Hindlimb muscle (tissue), 1 donor: Measurements from ENCODE around the gene TRIO. TPM values are rescaled to one million over a fixed set of nuclear protein-coding genes. Genes with fewer than 3 reads are reported as not detected.

Source experiments
- DNase-seq: peaks from one replicate; pipeline ENCODE4 v3.0.0-alpha.2; 2013
- polyA plus RNA-seq: library from polyadenylated mRNA; unstranded; fragments of 120-200 nt; gene quantifications from one replicate; pipeline ENCODE4 v1.2.1, GENCODE V29; 2013; ENCODE audit not compliant: insufficient read length

TRIO gene
- polyA plus RNA-seq, 1 donor = 181 TPM

- DNase-seq = no peak
Observed at GRCh38 chr5:14305045-14305444, 161.9 kb downstream of the TRIO start.

- DNase-seq = no peak
Observed at GRCh38 chr5:14306329-14306815, 163.2 kb downstream of the TRIO start.

- no peak for DNase-seq
Observed at GRCh38 chr5:14308384-14309154, 165.4 kb downstream of the TRIO start.

GRCh38 chr5:14309199-14309598 lies 166.1 kb downstream of the TRIO start:
- DNase-seq = no peak

GRCh38 chr5:14309878-14310531 lies 166.9 kb downstream of the TRIO start:
- no peak for DNase-seq

GRCh38 chr5:14310901-14311300 lies 167.8 kb downstream of the TRIO start:
- no peak for DNase-seq

GRCh38 chr5:14313986-14314690 lies 171.0 kb downstream of the TRIO start:
- no peak for DNase-seq

GRCh38 chr5:14316471-14316870 lies 173.3 kb downstream of the TRIO start:
- no peak for DNase-seq

- DNase-seq = no peak
Observed at GRCh38 chr5:14319102-14319501, 176.0 kb downstream of the TRIO start.

- DNase-seq = no peak
Observed at GRCh38 chr5:14321936-14322335, 178.8 kb downstream of the TRIO start.

GRCh38 chr5:14322437-14323187 lies 179.5 kb downstream of the TRIO start:
- DNase-seq = no peak

- DNase-seq = no peak
Observed at GRCh38 chr5:14323466-14323865, 180.3 kb downstream of the TRIO start.

- no peak for DNase-seq
Observed at GRCh38 chr5:14325369-14325768, 182.2 kb downstream of the TRIO start.

GRCh38 chr5:14326035-14326903 lies 183.1 kb downstream of the TRIO start:
- DNase-seq = no peak

GRCh38 chr5:14327624-14328023 lies 184.5 kb downstream of the TRIO start:
- DNase-seq = no peak

- no peak for DNase-seq
Observed at GRCh38 chr5:14328144-14328543, 185.0 kb downstream of the TRIO start.

GRCh38 chr5:14330291-14330690 lies 187.1 kb downstream of the TRIO start:
- DNase-seq = no peak

- no peak for DNase-seq
Observed at GRCh38 chr5:14330729-14331385, 187.7 kb downstream of the TRIO start.

- no peak for DNase-seq
Observed at GRCh38 chr5:14331386-14331781, 188.2 kb downstream of the TRIO start.

GRCh38 chr5:14332038-14332631 lies 189.0 kb downstream of the TRIO start:
- no peak for DNase-seq

- no peak for DNase-seq
Observed at GRCh38 chr5:14332746-14333145, 189.6 kb downstream of the TRIO start.
